Breast epithelium (tissue), 3 donors: ENCODE results near the gene TCF7L1.

Experiments
- CTCF ChIP-seq, 3 donors: fragments of 450-650 bp; IDR thresholded peaks; one replicate each; pipeline ENCODE4 v1.5.1; 2016 to 2017; ENCODE audit warnings: antibody characterized with exemption in 3 of 3, mild to moderate bottlenecking in 3 of 3, moderate library complexity in 3 of 3
- POLR2A ChIP-seq: fragments of 450-650 bp; IDR thresholded peaks from one replicate; pipeline ENCODE4 v1.6.1; 2016; ENCODE audit warnings: antibody characterized with exemption, mild to moderate bottlenecking, moderate library complexity
- POLR2AphosphoS5 ChIP-seq, 3 donors: sonication (generic); formaldehyde crosslinking; IDR thresholded peaks; one replicate each; pipeline ENCODE4 v1.6.1; 2017; ENCODE audit warnings: antibody characterized with exemption in 3 of 3

GRCh38 chr2:85291425-85292023, 158.3 kb downstream of the TCF7L1 start:
- no peak for TF ChIP-seq CTCF (IDR thresholded peaks at IDR 0.05)
- TF ChIP-seq POLR2A: no peak
- no peak for TF ChIP-seq POLR2AphosphoS5 (IDR thresholded peaks at IDR 0.05)
